Neural cell (in vitro differentiated cells): ENCODE results near the gene PEAK3.

Experiments
- CTCF ChIP-seq: fragments of 450-650 bp; IDR thresholded peaks from 2 replicates; pipeline ENCODE4 v1.5.1; 2014; ENCODE audit warnings: antibody characterized with exemption, mild to moderate bottlenecking, moderate library complexity; ENCODE audit not compliant: poor library complexity, severe bottlenecking
- EZH2 ChIP-seq: fragments of 200-600, 300-800 bp; shearing (Covaris generic), sonication (generic); IDR thresholded peaks from 2 replicates; pipeline ENCODE4 v1.6.1; 2014; ENCODE audit warnings: antibody characterized with exemption, low read length, borderline replicate concordance, mild to moderate bottlenecking; ENCODE audit not compliant: insufficient read depth, poor library complexity, severe bottlenecking
- MXI1 ChIP-seq: fragments of 450-650 bp; conservative IDR thresholded peaks from 2 replicates; pipeline ENCODE4 v1.6.1; 2014; ENCODE audit warnings: antibody characterized with exemption, mild to moderate bottlenecking; ENCODE audit not compliant: poor library complexity, severe bottlenecking
- POLR2AphosphoS5 ChIP-seq: IDR thresholded peaks from 2 replicates; pipeline ENCODE4 v1.6.1; 2012
- RAD21 ChIP-seq: fragments of 450-650 bp; conservative IDR thresholded peaks from 2 replicates; pipeline ENCODE4 v1.6.1; 2014; ENCODE audit warnings: antibody characterized with exemption, mild to moderate bottlenecking, moderate library complexity
- SMC3 ChIP-seq: fragments of 450-650 bp; conservative IDR thresholded peaks from 2 replicates; pipeline ENCODE4 v1.6.1; 2014; ENCODE audit warnings: antibody characterized with exemption, mild to moderate bottlenecking, moderate library complexity; ENCODE audit not compliant: poor library complexity
- TAF1 ChIP-seq: IDR thresholded peaks from 2 replicates; pipeline ENCODE4 v1.6.1; 2012; ENCODE audit warnings: low read depth
- TF ChIP-seq, protein P1 (sequence below): IDR thresholded peaks from 2 replicates; pipeline ENCODE4 v1.6.1; 2012; ENCODE audit warnings: borderline replicate concordance

GRCh38 chr19:2244125-2244411 is 37.9 kb downstream of the PEAK3 start:
- no peak for TF ChIP-seq CTCF
- TF ChIP-seq RAD21 = no peak
- TF ChIP-seq SMC3 = no peak
- TF ChIP-seq POLR2AphosphoS5 = no peak
- no peak for TF ChIP-seq EZH2
- no peak for TF ChIP-seq MXI1
- TF ChIP-seq TAF1 = no peak
- TF ChIP-seq, protein P1, sequence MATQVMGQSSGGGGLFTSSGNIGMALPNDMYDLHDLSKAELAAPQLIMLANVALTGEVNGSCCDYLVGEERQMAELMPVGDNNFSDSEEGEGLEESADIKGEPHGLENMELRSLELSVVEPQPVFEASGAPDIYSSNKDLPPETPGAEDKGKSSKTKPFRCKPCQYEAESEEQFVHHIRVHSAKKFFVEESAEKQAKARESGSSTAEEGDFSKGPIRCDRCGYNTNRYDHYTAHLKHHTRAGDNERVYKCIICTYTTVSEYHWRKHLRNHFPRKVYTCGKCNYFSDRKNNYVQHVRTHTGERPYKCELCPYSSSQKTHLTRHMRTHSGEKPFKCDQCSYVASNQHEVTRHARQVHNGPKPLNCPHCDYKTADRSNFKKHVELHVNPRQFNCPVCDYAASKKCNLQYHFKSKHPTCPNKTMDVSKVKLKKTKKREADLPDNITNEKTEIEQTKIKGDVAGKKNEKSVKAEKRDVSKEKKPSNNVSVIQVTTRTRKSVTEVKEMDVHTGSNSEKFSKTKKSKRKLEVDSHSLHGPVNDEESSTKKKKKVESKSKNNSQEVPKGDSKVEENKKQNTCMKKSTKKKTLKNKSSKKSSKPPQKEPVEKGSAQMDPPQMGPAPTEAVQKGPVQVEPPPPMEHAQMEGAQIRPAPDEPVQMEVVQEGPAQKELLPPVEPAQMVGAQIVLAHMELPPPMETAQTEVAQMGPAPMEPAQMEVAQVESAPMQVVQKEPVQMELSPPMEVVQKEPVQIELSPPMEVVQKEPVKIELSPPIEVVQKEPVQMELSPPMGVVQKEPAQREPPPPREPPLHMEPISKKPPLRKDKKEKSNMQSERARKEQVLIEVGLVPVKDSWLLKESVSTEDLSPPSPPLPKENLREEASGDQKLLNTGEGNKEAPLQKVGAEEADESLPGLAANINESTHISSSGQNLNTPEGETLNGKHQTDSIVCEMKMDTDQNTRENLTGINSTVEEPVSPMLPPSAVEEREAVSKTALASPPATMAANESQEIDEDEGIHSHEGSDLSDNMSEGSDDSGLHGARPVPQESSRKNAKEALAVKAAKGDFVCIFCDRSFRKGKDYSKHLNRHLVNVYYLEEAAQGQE = no peak
